NCI-H446 treated with DMSO at 0.1 percent for 48 hours (cell line): ENCODE measurements around the gene CD247.

ENCODE experiments used
- DNase-seq: peaks from one replicate; lab custom pipeline; 2025; lab: John Stamatoyannopoulos, UW

Gene CD247

DNA sequence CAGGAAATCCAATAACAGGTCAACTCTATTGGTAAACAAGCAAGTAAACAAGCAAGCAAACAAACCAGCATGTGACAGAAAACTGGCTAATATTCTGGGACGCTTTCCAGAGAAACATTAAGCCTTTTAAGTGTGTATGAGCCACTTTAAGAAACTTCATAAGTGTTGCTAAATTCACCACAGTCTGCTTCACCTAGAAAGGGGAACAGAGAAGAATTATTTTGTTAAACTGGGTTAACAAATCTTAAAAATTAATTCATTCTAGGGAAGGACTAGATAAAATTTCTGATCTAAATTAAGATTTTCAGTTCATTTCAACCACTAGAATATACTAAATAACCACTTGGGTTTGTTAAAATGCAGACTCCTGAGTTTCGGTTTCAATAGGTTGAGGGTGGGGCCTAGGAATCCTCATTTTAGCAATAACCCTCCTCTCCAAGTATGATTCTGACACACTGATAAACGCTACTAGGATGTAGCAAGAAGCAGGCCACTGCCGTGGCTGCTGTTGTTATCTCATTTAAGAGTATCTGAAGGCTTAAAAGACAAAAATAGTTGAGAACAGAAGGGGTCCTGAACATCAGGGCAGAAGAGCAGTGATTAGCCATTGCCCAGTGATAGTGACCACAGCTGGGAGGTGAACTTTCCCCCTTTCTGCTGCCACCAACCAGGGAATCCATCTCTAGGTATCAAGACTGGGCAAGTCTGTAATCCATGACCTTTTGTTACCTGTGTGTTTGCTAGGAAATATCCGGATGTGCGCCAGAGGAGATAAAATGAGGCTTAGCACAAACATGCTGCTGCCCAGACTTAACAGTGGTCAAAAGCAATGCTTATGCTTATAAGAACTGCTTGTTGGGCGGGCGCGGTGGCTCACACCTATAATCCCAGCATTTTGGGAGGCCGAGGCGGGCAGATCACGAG, 24.0 kb upstream of the CD247 start:
- DNase-seq: no peak

- no peak for DNase-seq
Observed at GRCh38 chr1:167541610-167542009, 23.3 kb upstream of the CD247 start.

DNA sequence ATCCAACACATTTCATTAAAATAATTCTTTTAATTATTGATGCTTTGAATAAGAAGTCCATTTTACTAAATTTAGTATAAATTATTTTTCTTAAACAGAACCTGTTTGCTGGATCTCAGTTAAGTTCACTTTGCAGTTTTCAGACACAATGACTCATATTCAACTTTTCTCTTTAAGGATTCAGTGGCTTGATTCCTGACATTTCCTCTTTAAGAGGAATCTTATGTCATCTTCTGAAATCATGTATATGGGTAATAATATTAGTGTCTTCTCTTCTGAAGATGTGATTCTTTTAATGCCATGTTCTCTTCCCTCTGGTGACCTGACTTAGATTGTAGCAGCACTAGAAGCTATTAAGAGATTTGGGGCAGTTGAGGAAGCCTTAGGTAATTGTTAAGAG, 22.7 kb upstream of the CD247 start:
- DNase-seq: no peak

- no peak for DNase-seq
Observed at GRCh38 chr1:167538657-167539056, 20.3 kb upstream of the CD247 start.

GRCh38 chr1:167533851-167534300, 15.5 kb upstream of the CD247 start:
- DNase-seq: no peak

DNA sequence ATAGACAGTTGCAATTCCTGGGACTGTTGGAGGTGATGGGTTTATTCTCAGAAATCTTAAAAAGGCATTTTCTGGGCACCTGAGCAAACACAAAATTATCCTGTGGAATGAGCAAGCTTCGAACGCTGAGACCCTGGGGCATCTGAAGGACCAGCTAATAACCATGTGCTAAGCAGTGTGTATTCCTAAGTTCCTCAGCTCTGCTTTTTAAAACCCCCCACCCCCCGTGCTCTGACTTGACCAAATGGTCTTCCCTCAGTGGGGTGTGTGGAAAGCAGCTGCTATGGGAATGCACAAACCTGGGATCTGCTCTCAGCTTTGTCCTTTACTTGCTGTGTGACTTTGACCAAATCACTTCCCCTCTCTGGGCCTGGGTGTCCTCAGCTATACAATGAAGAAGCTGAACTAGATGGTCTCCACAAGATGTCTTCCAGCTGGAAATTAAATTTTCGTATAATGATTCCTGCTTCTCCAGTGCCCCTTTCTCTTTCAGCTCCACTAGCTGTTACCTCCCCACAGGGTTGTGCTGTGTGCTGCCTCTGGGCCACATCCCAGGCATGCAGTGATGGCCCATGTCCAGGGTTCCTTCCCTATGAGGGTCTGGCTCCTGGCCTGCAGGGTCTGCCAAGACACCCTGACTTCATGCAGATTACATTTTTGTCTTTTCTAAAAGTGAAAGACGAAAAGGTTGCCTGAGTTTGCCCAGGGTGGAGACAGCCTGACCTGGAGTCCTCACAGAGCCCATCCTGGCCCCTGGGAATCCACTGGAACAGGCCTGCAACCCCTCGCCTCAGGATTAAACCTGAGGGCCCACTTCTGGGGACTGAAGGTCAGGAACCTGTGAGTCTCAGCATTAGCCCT, 14.9 kb upstream of the CD247 start:
- DNase-seq: no peak

DNA sequence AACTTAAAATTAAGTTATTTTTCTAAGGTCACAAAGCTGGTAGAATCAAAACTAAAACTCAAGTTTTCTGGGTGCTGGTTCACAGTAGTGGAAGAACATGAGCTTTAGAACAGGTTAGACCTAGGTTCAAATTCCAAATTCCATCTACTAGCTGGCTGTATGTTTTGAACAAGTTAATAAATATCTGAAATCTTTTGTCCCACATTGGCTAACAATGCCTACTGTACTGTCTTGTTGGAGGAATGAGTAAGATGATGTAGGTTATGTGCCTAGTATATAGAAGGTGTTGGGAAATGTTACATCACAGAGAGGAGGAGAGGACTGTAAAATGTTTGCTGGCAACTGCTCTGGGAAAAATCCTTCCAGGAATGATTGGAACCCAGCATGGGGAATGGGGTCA, 14.0 kb upstream of the CD247 start:
- no peak for DNase-seq

GRCh38 chr1:167529829-167530474, 11.6 kb upstream of the CD247 start:
- peak; percentile 93 for DNase-seq

DNA sequence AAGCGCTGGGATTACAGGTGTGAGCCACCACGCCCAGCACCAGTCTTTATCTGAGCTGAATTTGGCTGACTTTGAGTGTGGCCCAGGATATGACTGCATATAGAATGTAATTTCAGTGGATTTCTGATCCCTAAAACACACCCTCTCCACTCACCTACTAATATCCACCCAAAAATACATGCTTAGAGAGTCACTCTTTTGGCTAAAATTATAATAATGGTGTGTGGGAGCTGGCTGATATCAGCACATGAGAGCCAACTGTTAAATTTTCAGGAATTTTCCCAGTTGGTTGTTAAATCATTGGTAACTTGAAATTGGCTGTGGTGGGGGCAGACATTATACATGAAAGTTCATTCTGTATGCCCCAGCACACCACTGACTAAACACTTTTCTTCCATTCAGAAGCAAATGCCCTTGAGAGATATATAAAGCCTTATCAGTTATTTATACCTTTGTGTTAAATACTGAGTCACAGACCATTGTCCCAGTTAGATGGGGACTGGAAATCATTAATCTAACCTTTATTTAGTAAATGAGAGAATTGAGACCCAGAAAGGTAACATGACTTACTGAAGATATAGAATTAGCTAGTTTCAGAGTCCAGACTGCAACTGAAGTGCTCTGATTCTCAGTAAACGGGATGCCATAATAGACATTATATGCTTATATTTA, 9.9 kb upstream of the CD247 start:
- DNase-seq: no peak

DNA sequence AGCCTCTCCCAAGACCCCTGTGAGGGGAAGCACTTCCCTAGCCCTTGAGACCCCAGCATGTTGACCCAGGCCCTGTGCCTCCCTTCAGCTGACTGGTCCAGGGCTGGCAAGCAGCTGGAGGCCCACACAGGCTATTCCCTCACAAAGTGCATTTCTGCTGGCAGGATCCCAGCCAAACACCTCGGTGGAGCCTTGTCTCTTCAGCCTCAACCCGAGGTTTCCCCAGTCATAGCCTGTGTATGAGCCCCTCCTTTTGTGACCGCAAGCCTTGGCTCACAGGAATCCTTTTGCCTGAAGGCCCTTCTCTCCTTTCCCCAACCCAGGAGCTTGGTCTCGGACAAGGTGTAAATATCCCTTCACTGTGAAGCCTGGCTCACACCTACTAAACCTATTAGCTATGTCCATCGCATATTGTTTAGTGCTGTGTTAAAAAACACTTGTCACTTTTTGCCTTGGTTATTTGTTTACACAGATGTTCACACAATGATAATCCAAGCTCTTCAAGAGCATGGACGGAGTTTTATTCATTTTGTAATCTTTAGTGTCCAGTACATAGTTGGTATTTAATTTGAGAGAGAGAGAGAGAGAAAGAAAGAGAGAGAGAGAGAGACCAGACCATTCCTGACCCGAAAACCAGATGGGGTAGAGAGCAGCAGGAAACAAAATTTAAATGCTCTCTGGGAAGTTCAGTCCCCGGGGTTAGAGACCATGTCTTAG, 8.5 kb upstream of the CD247 start:
- no peak for DNase-seq

DNA sequence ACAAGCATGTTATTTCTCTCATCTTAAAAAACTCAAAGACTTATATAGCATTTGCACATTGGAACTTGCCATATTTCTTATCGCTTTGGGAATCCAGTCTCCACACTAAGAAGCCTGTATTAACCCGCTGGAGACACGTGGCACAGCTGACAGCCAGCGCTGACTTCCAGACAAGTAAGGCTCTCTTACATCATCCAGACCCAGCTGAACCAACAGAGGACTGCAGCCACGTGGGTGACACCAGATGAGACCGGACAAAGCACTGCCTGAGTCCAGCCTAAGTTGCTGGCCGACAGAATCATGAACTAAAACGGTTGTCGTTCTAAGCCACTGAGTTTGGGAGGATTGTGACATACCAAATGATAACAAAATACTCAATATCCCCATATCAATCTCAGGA, 6.3 kb upstream of the CD247 start:
- DNase-seq: no peak

DNA sequence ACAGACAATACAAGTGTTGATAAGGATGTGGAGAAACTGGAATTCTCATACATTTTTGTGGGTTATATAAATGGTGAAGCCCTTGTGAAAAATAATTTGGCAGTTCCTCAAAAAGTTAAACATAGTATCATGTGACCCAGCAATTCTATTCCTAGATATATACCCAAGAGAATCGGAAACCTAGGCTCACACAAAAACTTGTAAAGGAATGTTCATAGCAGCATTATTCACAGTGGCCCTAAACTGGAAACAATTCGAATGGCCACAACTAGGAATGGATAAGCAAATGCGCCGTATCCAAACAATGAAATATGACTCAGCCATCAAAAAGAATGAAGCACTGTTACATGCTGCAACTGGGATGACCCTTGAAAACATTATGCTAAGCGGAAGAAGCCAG, 3.9 kb upstream of the CD247 start:
- DNase-seq: no peak

GRCh38 chr1:167520711-167521206, 2.4 kb upstream of the CD247 start:
- no peak for DNase-seq

DNA sequence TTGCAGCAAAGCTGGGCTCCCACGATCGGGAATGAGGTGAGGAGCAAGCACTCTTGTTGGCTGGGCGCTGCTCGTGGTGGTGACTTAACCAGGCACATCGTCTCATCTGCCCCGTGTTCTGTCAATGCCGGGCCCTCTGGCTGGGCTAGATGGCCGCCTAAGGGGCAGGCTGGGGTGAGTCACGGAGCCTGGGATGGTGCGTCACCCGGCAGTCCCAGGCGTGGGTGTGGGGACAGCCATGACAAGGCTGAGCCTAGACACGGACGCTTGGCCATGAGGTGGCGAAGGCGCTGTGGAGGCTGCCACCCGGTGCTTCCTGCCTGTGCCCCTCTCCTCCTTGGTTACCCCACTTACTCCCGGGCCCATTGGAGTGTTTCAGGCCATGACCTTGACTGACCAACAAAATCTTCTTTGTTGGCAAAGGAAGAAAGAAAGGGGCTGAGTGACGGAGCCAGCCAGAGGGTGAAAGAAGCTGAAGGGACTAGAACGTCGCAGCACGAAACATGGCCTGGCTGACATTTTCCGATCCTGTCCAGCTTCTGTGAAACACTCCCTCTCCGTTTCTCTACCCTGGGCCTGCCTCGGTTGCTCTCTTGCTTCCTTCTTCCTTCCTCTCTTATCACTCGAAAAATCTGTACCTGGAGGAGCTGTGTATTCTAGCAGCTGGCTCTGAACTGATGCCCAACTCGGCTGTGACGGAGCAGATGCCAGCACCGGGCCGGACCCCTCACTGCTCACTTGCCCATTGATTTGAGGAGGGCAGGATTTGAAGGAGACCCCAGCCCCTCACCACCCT, 596 bp downstream of the CD247 start:
- no peak for DNase-seq

GRCh38 chr1:167516404-167517388, 1.6 kb downstream of the CD247 start:
- no peak for DNase-seq

- no peak for DNase-seq
Observed at GRCh38 chr1:167515893-167516321, 2.4 kb downstream of the CD247 start.

DNA sequence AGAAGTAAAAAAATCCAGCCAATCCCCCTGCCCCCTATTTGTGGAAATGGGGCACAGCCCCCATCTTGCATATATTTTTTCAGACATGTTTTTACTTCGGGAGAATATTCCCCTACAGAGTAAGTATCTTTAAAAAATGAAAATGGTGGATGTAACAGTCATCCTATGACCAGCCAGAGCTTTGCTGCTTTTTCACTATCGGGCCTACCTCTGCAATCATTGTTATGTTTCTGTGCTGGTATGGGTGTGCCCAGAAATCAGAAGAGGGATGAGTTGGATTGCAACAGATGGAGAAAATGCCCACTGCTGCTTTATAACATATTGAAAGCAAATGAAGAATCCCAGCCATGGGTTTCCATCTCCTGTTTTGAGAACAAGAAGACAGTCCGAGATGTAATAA, 2.9 kb downstream of the CD247 start:
- no peak for DNase-seq

GRCh38 chr1:167514288-167514687, 4.0 kb downstream of the CD247 start:
- no peak for DNase-seq
